Measurements from ENCODE around the gene KRT35. TPM values are rescaled to one million over a fixed set of nuclear protein-coding genes. Genes with fewer than 3 reads are reported as not detected.

Gene KRT35
- total RNA-seq, 1 experiment from 2014 or later: not detected

DNA sequence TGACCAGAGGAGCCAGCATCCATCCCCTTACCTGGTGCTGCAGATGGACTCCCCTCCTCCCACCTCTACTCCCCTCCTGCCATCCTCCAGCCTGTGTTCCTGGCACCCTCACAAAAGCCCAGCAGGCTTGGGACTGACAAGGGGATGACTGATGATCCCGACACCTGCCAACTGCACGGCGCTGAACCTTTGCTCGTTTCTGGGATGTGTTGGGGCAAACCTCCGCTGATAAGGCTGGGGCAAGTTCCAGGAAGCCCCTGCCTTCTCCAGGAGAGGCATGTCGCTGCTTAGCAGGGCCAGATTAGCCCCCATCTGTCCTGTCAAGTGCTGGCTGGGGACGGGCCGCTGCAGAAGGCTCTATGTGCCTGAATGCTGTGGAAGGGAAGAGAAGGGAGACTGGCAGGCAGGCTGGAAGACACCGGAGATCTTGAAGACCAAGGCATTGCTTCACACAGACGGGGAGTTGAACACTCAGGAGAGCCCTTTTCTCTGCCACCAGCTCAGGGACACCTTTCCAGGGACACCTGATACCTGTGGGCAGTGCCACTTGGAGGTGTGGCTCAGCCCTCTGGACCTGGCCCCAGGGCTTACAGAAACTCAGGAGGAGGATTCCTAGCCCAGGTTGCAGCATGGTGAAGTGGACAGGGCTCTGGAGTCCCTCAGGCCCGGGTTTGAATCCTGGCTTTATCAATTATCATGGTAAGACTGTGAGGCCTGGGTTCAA is 38.7 kb upstream of the KRT35 start:
- Mint-ChIP-seq H3K4me1 (ENCODE audit: insufficient read depth, unreplicated experiment) (peaks cover 62% of the 10 kb centered on the region), H3K27me3 (ENCODE audit: insufficient read depth, unreplicated experiment) (no peaks in the 10 kb centered on the region), H3K36me3 (ENCODE audit: insufficient read depth, unreplicated experiment) (peaks cover 36% of the 10 kb centered on the region), H3K27ac (ENCODE audit: low read depth, unreplicated experiment) (peak overlapping the region; percentile 76), H3K9me3 (ENCODE audit: unreplicated experiment) (no peaks in the 10 kb centered on the region), H3K4me3 (ENCODE audit: unreplicated experiment) (peak overlapping the region; percentile 73)
- DNase-seq (ENCODE audit: unreplicated experiment): peak; percentile 91
- BruUV-seq (replicated peaks): no TSS peak
- intact Hi-C loops (cut with micrococcal nuclease): loop anchor here (1.0 kb wide), 2 partner anchors 29 to 610 kb away; no protein-coding TSS in a partner anchor
- POLR2A ChIA-PET: interaction anchor here (0.7 to 7.2 kb wide), 15 partner anchors 7 to 710 kb away, joined by 3 to 83 read pairs (median 7); partner anchors contain the start of gene KRTAP4-6
- CTCF ChIA-PET: interaction anchor here (0.7 to 7.6 kb wide), 7 partner anchors 29 to 156 kb away, joined by 3 to 80 read pairs (median 3); no protein-coding TSS in a partner anchor
- TF ChIP-seq, protein P1, sequence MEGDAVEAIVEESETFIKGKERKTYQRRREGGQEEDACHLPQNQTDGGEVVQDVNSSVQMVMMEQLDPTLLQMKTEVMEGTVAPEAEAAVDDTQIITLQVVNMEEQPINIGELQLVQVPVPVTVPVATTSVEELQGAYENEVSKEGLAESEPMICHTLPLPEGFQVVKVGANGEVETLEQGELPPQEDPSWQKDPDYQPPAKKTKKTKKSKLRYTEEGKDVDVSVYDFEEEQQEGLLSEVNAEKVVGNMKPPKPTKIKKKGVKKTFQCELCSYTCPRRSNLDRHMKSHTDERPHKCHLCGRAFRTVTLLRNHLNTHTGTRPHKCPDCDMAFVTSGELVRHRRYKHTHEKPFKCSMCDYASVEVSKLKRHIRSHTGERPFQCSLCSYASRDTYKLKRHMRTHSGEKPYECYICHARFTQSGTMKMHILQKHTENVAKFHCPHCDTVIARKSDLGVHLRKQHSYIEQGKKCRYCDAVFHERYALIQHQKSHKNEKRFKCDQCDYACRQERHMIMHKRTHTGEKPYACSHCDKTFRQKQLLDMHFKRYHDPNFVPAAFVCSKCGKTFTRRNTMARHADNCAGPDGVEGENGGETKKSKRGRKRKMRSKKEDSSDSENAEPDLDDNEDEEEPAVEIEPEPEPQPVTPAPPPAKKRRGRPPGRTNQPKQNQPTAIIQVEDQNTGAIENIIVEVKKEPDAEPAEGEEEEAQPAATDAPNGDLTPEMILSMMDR (IDR thresholded peaks at IDR 0.05; ENCODE audit: unreplicated experiment): no peak

DNA sequence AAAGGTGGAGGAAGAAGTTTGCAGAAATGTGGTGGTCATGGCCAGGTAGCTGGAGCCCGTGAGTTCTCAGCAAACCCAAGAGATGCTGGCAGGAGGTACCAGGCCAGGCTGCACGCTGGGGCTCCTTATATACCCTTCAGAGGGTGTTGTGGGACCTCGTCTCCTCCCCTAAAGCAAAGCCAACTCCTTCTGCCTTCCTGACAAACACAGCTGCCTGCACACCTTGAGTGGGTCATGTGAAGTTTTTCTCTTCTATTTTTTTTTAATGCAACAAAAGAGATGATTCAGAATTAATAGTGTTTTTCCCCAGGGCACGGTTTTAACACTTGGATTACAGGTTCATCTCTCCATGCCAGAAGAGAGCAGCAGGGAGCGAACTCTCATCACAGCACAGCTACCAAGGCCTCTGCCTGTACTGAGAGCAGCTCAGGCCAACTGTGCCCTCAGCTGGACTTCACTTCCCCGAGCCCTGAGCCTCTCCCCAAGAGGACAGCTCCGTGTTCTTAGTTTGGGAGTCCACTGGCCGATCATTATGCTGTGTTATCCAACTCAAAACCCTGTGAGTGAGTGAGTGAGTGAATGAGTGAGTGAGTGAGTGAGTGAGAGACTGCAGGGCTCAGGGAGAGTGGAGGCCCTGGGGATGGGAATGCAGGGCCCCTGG is 38.0 kb upstream of the KRT35 start, which contains the start of gene KRT15:
KRT15 (minus strand) TSS at position 102 of the 661 bp plus-strand sequence; CDS start at position 39, 63 bp downstream.
- intact Hi-C loops (cut with micrococcal nuclease): loop anchor here (1.0 kb wide), 2 partner anchors 29 to 610 kb away; no protein-coding TSS in a partner anchor
- Mint-ChIP-seq H3K4me3 (ENCODE audit: unreplicated experiment) (peak within 1 kb of the TSS; percentile 73), H3K9me3 (ENCODE audit: unreplicated experiment) (no peaks in the 10 kb centered on the region), H3K27ac (ENCODE audit: low read depth, unreplicated experiment) (peak within 1 kb of the TSS; percentile 76), H3K36me3 (ENCODE audit: insufficient read depth, unreplicated experiment) (peaks cover 44% of the 10 kb centered on the region), H3K27me3 (ENCODE audit: insufficient read depth, unreplicated experiment) (no peaks in the 10 kb centered on the region), H3K4me1 (ENCODE audit: insufficient read depth, unreplicated experiment) (peaks cover 62% of the 10 kb centered on the region)
- ChIA-PET CTCF (interaction anchor here (0.6 to 7.6 kb wide), 10 partner anchors 30 to 693 kb away, joined by 3 to 80 read pairs (median 3); no protein-coding TSS in a partner anchor), POLR2A (interaction anchor here (0.6 to 7.2 kb wide), 34 partner anchors 9 to 1531 kb away, joined by 3 to 83 read pairs (median 3); partner anchors contain the start of genes KRT17 and KRTAP4-6)
- peak; percentile 87 for DNase-seq (ENCODE audit: unreplicated experiment)
- BruUV-seq (replicated peaks): no TSS peak
- TF ChIP-seq, protein P1 (IDR thresholded peaks at IDR 0.05; ENCODE audit: unreplicated experiment): peak; percentile 9

DNA sequence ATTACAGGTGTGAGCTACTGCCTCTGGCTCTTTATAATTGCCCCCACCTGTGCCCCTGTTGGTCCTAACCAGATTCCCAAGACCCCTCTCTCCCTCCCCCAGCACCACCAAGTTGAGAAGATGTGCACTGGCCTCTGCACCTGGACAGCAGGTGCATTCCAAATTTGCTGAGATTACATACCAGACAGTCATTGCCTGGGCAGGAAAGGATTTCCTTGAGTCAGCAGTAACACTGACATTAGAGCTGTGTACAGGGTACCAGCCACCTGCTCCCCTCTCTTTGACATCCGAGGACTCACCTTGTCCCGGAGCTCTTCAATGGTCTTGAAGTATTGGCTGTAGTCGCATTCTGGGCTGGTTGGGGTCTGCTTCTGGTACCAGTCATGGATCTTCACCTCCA is 37.1 kb upstream of the KRT35 start:
- H3K36me3 Mint-ChIP-seq (ENCODE audit: insufficient read depth, unreplicated experiment): peaks cover 51% of the 10 kb centered on the region
- H3K4me3 Mint-ChIP-seq (ENCODE audit: unreplicated experiment): peak overlapping the region; percentile 73
- ChIA-PET POLR2A (interaction anchor here (0.6 to 7.2 kb wide), 18 partner anchors 12 to 708 kb away, joined by 3 to 83 read pairs (median 5); no protein-coding TSS in a partner anchor), CTCF (interaction anchor here (1.2 to 7.6 kb wide), 3 partner anchors 31 to 662 kb away, joined by 3 to 80 read pairs (median 7); no protein-coding TSS in a partner anchor)
- DNase-seq (ENCODE audit: unreplicated experiment): no peak
- H3K9me3 Mint-ChIP-seq (ENCODE audit: unreplicated experiment): no peaks in the 10 kb centered on the region
- no TSS peak for BruUV-seq (replicated peaks)
- TF ChIP-seq, protein P1 (IDR thresholded peaks at IDR 0.05; ENCODE audit: unreplicated experiment): no peak
- intact Hi-C loops (cut with micrococcal nuclease): no loop called here
- H3K27me3 Mint-ChIP-seq (ENCODE audit: insufficient read depth, unreplicated experiment): no peaks in the 10 kb centered on the region
- peaks cover 55% of the 10 kb centered on the region for H3K4me1 Mint-ChIP-seq (ENCODE audit: insufficient read depth, unreplicated experiment)
- no peak overlapping the region for H3K27ac Mint-ChIP-seq (ENCODE audit: low read depth, unreplicated experiment)

All from MCF 10A (cell line).